Stimulated activated CD4-positive, alpha-beta T cell treated with anti-CD3 and anti-CD28 coated beads, Interleukin-4, amount 100 ng/mL, for 24 hours (primary cell): Measurements from ENCODE around the gene ADIPOR2.
"Not testable (repeated sequence)": the region's sequence is repeated elsewhere in the genome, so short reads cannot be mapped to it uniquely, and the experiment has no call there.

Experiments
- DNase-seq: peaks from one replicate; pipeline ENCODE4 v3.0.0-alpha.2; 2020

The ADIPOR2 gene

DNA sequence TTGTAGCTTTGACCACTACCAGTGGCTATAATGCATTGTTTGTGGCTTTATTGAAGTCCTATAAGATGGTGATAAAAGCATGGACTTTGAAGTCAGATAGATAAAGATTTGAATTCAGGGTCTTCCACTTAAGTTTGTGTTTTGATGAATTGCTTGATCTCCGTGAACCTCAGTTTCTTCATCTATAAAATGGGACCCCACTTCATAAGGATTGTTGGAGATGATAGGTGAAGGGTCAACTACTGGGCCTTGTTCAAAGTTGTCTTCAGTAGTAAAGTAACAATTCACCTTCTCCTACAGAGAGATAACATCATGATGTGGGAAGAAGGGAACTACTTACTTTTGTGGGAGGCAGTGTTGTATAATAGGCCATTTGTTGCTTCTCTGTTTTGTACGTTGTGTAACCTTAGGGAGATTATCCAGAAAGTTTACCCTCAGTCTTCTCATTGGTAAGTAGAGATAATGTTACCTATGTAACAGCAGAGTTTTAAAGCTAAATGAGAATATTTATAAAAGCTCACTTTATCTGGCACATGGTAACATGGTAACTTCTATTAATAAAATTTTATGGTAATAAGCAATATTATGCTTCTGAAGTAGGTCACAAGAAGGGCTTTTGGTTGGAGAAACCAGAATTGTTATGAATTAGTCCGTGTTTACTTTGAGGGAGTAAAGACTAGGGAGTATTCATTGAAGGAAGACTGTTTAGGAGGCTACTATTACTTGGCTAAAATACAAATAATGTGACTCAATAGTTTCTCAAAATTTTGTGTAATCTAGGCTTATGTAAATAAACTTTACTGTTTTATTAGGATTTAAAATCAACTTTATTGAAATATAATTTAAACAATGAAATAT is 15.1 kb downstream of the ADIPOR2 start:
- DNase-seq: no peak

DNA sequence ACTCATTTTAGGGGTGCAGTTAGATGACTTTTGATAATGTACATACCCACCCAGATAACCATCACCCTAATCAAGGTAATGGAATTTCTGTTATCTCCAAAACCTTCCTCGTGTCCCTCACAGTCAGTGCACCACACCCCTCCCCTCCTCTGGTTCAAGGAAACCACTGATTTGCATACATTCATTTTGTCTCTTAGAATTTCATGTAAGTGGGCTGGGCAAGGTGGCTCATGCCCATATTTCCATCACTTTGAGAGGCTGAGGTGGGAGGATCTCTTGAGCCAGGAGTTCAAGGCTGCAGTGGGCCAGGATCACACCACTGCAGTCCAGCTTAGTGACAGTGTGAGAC is 15.7 kb downstream of the ADIPOR2 start:
- no peak for DNase-seq

DNA sequence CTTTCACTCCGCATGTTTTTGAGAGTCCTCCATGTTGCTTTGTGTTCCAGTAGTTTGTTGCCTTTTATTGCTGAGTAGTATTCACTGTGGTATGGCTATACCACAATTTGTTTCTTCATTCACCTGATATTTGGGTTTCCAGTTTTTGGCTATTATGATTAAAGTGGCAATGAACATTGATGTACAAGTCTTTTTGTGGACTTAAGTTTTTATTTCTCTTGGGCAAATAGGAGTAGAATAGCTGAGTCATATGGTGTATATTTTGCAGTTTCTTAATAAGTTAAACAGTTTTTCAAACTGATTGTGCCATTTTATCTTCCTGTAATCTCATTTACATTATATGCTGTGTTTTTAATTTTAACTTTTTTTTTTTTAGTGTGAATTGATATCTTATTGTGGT is 16.2 kb downstream of the ADIPOR2 start:
- DNase-seq: no peak

DNA sequence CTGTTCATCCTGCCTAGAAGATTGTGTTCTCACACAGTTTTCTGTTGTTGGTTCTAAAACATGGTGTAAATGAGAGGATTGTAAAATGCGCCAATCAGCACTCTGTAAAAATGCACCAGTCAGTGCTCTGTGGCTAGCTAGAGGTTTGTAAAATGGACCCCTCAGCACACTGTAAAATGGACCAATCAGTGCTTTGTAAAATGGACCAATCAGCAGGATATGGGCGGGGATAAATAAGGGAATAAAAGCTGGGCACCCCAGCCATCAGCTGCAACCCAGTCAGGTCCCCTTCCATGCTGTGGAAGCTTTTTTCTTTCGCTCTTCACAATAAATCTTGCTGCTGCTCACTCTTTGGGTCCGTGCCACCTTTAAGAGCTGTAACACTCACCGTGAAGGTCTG is 19.1 kb downstream of the ADIPOR2 start:
- DNase-seq: not testable (repeated sequence)

DNA sequence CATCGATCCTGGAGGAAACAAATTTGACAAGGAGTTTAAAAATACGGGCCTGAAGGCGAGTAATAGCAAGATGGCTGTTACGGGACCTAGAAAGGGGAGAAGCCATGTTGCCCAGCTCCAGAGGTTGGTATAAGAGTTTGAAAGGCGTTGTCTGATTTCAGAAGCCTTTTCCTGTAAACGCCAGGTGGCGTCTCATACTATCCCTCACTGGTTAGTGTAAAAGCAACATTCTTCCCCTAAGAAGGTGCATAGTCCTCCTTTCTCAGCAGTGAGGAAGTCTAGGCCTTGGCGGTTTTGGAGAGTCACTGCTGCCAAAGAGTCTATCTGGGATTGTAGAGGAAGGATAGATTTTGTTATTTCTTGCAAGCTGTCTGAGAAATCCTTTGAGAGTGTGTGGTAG is 20.0 kb downstream of the ADIPOR2 start:
- not testable (repeated sequence) for DNase-seq

DNA sequence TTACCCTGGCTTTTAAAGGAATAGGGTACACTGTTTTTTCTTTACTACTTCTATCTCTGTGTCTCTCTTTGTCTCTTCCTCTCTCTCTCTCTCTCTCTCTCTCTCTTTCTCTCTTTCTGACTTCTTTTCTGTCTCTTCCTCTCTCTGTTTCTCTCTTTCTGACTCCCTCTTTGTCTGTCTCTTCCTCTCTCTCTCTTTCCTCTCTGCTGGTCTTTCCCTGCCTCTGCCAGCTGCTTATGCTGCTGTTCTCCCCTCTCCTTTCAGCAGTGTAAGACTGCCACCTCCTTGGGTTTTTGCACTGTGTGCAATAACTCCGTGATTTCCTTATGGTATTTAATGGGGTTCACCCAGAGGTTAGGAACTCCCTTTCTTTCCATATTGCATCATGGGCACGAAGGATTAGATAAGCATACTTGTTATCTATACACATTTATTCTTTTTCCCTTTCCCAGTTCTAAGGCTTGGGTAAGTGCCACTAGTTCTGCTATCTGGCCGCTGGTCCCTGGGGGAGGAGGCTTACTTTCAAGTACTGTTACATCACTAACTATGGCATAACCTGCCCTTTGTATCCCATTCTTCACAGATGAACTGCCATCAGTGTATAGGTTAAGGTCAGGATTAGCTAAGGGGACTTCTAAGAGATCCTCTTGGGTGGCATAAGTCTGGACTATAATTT is 20.8 kb downstream of the ADIPOR2 start:
- DNase-seq: not testable (repeated sequence)

DNA sequence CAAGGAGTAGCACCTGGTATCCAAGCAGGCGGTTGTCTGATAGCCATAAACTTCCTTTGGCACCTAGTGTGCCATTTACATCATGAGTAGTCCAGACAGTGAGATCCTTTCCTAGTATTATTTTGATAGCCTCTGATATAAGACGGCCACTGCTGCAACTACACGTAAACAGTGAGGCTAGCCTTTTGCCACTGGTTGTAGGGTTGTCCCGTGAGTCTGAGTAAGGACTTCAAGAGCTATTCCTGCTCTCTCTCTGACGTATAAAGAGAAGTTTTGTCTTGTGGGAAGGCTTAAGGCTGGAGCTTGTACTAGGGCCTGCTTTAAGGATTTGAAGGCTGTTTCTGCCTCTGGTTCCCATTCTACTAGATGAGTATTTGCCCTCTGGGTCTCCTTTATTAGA is 21.4 kb downstream of the ADIPOR2 start:
- not testable (repeated sequence) for DNase-seq

DNA sequence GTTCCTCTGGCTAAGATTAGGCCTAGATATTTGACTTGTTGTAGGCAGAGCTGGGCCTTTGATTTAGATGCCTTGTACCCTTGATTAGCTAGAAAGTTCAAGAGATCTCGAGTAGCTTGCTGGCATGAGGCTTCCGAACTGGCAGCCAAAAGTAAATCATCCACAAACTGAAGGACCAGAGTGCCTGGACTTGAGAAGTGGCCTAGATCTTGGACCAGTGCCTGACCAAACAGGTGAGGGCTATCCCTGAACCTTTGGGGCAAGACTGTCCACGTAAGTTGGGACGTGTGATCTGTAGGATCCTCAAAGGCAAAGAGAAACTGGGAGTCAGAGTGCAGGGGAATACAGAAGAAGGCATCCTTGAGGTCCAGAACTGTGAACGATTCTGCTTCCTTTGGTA is 22.0 kb downstream of the ADIPOR2 start:
- not testable (repeated sequence) for DNase-seq

DNA sequence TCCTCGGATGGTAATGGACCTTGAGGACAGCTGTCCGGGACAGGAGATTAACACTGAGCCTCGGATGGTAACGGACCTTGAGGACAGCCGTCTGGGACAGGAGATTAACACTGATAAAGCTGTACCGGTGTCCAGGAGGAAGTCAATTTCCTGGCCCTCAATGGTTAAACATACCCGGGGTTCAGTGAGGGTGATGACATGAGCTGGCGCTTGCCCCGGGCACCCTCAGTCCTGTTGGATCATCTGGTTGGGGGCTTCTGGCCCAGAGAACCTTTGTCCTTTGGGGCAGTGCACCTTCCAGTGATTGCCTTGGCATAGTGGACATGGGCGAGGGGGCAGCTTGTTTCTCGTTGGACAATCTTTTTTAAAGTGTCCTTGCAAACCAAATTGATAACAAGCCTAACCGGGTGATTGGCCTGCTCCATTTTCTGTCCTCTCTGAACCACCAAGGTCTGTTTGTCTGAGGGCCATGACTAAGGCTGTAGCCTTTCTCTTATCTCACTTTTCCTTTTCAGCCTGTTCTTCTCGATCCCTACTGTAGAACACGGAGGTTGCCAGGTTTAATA is 23.0 kb downstream of the ADIPOR2 start:
- DNase-seq: not testable (repeated sequence)

DNA sequence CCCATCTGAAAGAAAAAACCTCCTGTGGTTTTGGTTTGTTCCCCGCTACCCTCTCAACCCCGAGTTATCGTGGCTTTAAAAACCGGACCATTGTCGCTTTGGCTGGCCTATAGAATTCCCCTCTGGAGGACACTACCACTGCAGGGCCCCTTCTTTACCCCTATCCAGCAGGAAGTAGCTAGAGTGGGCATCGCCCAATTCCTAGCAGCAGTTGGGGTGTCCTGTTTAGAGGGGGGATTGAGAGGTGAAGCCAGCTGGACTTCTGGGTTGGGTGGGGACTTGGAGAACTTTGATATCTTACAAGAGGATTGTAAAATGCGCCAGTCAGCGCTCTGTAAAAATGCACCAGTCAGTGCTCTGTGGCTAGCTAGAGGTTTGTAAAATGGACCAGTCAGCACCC is 24.6 kb downstream of the ADIPOR2 start:
- DNase-seq: not testable (repeated sequence)

DNA sequence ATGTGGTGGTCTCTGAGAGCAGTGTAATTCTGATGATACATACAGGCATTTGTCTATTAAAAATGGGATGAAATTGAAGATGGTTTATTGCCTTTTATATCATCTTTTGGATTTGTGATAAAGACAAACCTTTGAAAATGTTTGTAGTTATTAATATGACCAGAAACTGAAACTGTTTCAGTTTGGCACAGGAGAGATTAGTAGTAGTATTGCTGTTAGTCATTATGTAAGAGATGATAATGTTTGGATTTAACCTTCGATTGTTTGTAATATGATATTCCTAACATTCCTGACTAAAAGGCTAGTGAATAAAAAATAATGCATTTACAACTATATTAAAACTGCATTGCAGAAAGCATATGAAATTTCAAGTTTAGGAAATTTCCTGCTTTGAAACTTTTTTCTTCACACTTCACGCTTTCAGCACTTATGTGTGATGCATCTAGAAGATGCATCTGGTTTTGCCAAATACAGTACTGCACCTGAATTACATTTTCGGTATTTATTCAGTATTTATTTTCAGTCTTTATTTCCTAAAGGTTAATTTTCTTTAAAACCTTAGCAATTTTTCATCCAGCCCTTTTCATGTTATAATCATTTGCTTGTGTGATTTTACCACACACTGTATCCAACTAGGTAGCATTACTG is 25.5 kb downstream of the ADIPOR2 start:
- no peak for DNase-seq

DNA sequence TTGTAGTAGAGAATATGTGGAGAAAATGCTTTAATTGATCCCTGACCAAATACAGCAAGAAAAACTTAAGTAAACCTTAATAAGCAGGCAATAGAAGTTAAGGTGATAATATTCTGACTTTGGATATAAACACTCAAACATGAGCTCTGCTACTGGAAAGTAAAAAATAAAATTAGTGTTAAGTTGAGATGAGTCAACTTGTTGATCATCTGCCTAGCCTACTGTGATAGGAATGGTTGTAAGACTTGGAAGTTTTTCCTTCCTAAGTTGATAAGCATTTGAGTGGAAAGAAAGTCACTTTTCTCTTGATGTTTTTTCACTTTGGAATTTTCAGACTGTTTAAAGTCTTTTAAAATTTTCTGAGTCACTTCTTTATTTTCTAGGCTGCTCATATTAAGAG is 26.0 kb downstream of the ADIPOR2 start:
- no peak for DNase-seq

DNA sequence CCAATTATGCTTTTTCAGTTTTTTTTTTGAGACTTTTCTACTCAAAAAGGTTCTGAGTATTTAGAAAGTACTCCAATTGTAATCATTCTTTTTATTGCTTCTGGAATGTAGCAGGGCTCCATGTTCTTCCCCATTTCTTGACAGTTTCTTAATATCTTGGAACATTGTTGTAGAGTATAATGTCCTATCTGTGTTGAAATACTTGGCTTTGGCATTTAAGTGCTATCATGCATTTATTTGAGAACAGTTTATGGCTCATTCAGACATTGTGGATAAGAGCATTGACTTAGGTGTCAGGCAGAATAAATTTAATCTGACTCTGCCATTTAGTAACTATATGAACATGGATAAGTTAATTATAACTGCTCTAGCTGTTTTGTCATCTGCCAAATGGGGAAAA is 28.3 kb downstream of the ADIPOR2 start:
- no peak for DNase-seq

DNA sequence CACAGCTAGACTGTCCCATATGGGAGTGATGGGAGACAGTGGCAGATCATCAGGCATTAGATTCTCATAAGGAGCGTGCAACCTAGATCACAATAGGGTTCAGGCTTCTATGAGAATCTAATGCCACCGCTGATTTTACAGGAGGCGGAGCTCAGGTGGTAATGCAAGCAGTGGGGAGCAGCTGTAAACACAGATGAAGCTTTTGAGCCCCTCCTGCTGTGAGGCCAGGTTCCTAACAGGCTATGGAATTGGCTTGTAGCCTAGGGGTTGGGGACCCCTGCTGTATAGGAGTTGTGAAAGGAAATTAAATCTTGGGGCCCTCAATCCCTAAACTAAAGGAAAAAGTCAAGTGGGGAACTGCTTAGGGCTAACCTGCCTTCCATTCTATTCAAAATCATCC is 29.6 kb downstream of the ADIPOR2 start:
- no peak for DNase-seq

DNA sequence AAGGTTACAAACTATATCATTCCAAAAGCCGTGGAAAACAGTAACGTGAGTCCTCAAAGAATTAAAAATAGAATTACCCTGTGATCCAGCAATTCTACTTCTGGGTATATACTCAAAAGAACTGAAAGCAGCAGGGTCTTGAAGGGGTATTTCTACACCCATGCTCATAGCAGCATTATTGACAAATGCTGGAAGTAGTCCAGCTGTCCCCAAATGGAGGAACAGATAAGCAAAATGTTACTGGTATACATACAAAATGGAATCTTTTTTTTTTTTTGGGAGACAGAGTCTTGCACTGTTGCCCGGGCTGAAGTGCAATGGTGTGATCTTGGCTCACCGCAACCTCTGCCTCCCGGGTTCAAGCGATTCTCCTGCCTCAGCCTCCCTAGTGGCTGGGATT is 32.9 kb downstream of the ADIPOR2 start:
- no peak for DNase-seq

DNA sequence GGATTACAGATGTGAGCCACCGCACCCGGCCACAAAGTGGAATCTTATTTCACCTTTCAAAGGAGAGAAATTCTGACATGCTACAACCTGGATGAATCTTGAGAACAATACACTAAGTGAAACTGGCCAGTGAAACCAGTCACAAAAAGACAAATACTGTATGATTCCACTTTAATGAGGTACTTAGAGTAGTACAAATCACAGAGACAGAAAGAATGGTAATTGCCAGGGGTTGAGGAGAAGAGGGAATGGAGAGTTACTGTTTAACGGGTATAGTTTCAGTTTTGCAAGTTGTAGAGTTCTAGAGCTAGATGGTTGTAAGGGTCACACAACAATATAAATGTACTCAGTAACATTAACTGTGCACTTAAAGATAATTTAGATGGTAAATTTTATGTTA is 33.4 kb downstream of the ADIPOR2 start:
- no peak for DNase-seq

DNA sequence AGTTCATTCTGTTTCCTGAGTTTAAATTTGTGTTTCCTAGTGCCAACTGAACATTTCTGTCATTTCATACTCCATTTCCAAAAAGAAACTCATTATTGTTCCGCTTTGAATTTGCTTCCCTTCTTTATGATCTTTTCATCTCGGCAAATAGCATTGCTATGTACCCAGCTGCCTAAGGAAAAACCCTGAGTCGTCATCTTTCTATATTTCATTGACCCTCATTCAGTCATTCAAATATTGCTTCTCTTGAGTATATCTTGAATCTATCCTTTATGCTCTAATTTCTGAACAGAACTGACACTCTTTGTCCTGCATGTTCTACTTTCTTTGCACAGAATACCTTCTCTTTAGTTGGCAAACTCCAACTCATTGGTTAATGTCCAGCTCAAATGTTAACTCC is 35.9 kb downstream of the ADIPOR2 start:
- no peak for DNase-seq

DNA sequence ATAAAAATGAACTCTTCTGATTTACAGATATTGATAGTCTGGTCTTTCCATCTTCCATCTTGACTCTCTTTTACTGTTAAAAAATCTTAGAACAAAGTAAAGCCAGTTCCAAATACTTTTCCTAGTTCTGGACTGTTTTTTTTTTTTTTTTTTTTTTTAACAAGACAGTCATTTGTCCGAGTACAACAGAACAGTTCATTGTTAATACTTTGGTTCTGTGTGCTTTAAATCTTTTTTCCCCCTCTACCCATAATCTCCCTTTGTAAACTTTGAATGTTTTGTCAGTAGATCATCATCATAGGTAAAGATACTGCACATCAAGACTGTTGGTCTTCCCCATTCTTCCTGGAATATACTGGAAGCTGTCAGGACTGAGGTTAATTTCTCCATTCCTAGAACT is 38.0 kb downstream of the ADIPOR2 start:
- DNase-seq: no peak

DNA sequence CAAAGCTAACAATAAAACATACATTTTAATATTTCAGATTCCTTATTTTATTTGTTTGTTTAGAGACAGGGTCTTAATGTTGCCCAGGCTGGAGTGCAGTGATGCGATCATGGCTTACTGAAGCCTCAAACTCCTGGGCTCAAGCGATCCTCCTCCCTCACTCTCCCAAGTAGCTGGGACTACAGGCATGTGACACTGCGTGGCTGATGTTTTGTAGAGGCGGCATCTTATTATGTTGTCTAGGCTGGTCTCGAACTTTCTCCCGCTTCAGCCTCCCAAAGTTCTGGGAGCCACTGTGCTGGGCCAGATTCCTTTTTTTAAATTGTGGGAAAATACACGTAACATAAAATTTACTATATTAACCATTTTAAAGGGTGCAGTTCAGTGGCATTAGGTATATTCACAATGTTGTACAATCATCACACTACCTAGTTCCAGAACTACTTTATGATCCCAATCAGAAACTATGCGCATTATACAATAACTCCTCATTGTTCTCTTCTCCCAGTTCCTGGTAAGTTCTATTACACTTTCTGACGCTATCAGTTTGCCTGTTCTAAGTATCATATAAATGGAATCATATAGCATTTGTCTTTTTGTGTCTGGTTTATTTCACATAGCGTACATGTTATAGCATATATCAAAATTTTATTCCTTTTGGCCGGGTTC is 40.3 kb downstream of the ADIPOR2 start:
- no peak for DNase-seq

DNA sequence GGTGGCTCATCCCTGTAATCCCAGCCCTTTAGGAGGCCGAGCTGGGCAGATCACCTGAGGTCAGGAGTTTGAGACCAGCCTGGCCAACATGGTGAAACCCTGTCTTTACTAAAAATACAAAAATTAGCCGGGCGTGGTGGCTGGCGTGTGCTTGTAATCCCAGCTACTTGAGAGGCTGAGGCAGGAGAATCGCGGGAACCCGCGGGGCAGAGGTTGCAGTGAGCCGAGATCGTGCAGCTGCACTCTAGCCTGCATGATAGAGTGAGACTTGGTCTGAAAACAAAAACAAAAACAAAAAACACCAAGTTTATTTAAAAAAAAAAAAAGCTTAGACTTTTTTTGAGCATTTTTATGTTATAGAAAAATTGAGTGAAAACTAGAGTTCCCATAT is 40.8 kb downstream of the ADIPOR2 start:
- DNase-seq: not testable (repeated sequence)

DNA sequence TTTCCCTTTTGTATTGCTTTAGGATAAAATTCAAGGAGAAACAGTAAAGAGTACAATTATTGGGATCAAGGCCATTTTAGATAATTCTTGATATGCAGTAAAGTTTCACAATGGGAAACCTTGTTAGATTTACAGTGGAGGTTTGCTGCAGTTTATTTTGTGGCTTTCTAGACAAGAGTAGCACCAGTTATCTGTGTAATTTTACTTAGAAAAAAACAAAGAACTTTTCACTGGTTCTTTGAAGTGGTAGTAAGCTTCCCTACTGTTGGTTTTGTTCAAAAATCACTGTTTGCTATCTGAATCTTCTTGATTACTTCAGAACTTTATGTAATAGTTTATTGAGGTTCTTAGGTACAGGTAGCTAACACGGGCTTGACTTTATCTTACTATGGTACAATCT is 42.0 kb downstream of the ADIPOR2 start:
- DNase-seq: no peak

DNA sequence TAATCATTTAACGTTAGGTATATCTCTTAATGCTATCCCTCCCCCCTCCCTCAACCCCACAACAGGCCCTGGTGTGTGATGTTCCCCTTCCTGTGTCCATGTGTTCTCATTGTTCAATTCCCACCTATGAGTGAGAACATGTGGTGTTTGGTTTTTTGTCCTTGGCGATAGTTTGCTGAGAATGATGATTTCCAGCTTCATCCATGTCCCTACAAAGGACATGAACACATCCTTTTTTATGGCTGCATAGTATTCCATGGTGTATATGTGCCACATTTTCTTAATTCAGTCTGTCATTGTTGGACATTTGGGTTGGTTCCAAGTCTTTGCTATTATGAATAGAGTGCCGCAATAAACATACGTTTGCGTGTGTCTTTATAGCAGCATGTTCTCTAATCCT is 42.8 kb downstream of the ADIPOR2 start:
- DNase-seq: not testable (repeated sequence)

DNA sequence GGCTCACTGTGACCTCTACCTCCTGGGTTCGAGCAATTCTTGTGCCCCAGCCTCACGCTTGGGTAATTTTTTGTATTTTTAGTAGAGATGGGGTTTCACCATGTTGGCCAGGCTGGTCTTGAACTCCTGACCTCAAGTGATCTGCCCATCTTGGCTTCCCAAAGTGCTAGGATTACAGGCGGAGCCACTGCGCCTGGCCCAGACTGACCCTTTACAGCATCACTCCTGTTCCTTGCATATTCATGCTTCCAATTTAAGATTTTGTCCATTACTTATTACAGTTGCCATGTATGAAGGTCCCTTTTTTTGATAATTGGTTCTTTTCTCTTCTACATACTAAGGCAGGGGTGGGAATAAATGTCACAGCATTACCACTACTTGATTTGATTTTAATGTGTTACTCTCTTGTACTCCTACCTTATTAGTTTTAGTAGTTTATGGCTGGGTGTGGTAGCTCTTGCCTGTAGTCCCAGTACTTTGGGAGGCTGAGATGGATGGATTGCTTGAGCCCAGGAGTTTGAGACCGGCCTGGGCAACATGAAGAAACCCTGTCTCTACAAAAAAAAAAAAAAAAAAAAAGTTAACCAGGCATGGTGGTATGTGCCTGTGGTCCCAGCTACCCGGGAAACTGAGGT is 46.9 kb downstream of the ADIPOR2 start:
- no peak for DNase-seq
